GM18519 (cell line): ENCODE measurements around the gene B3GNT3.

ENCODE experiments used
- ATAC-seq: cut with Tn5 transposase; IDR thresholded peaks from one replicate; pipeline ENCODE4 v1.9.1; 2021; ENCODE audit warnings: mild to moderate bottlenecking, moderate library complexity; ENCODE audit not compliant: unreplicated experiment, low FRiP score

The B3GNT3 gene

DNA sequence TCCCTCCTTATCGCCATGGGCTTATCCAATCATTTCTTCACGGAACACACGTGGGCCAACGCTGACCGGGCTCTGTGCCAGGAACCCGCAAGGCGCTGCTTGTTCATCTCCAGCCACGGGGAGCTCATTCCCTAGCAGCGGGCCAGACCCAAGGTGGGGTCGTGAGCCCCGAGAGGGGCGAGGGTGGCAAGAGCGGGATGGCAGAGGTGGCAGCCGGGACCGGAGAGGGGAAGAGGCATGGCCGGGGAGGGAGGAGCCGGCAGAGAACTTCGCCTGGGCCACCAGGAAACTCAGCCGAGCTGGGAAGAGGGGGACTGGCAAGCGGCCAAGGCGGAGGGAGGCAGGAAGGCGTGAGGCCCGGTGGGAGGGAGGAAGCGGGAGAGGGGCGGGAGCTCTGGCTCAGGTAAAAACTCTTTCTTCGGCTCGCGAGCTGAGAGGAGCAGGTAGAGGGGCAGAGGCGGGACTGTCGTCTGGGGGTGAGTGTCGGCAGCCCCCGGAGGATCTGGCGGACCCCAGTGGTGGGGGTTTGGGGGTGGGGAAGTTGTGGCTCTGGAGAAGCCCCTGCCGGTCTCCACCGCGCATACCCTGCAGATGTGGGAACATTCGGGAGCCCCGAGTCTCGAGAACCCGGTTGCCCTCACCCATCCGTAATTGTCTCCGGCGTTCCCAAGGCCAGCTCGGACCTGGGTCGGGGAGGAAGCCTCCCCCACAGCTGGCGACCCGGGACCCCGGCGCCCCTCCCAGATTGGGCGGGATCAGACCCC lies at the start of gene B3GNT3:
Gene B3GNT3, plus strand, starts transcription at position 408 of the 764 bp plus-strand sequence. CDS start 12,670 bp downstream, outside the sequence.
- no peak for ATAC-seq

DNA sequence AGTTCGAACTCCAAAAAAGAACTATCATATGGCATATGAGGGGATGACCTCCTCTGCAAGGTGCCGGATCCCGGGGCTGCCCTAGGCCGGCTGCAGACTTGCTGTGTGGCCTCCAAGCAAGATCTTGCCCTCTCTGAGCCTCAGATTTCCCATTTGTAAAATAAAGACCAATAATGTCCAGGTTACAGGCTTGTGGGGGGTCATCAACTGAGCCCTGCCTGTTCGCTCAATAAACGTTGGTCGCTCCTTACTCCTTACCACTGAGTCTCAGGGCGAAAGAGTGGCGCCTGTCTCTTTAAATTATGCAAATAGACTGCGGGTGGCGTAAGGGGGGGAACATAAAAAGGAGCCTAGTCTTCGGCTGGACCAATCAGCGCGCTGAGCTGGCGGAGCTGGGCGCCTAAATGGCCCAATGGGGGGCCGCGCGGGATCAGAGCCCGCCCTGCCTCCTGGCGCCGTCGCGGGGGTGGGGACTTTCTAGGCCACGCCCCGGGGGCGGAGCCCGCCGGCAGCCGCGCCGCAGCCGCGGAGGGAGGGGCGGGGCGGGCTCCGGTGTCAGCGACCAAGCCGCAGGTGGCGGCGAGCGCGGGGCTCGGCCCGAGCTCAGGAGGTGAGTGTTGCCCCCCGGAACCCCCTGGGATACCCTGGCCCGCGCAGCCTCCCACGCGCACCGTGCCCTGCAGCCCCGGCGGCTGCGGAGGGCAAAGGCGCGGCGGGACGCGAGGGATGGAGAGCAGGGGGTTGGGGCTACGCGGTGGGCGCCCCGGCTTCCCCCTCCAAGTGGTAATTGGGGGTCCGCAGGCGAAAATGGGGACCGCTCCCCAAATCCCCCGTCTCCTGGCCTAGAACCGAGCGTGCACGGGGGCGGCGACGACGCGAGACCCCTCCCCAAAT lies 47.5 kb upstream of the B3GNT3 start:
- peak; percentile 70 for ATAC-seq

- ATAC-seq = no peak
Observed at GRCh38 chr19:17748884-17749638, 45.9 kb upstream of the B3GNT3 start.

GRCh38 chr19:17749912-17750317 lies 45.0 kb upstream of the B3GNT3 start:
- no peak for ATAC-seq

DNA sequence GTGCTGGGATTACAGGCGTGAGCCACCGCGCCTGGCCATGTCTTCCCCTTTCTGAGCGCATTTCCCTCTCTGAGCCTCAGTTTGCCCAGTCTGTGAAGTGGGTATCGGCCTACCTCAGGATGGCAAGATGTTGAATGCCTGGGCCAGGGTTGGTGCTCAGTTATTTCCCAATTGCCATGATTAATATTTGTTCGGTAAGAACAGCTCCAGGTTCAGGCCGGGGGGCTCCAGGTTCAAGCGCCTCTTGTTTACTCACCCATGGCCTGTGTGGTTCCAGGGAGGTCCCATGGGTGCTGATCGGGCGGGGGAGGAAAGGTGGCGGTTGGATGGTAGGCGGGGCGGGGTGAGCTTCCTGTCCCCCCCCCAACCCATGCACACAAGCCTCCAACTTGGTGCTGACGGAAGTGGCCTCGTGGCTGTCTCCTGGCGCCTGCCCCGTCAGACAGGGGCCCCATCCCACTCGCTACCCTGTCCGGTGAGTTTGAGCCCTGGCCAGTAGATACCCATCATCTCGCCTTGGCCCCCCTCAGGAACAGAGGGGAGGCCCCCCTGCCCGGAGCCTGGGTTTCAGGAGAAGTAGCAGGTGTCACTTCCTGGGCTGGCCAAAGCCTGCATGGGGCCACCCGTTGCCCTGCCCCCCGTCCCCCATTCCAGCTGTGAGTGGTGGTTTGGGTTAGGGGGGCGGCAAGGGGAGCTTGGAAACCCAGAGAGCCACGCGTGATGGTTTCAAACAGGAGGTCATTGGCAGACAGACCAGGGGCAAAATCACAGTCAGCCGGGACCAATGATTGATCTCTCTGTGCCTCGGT lies 43.6 kb upstream of the B3GNT3 start, which contains the start of gene FCHO1:
Gene FCHO1, plus strand, starts transcription at position 375 of the 809 bp plus-strand sequence. CDS start 3,688 bp downstream, outside the sequence.
- no peak for ATAC-seq

- no peak for ATAC-seq
Observed at GRCh38 chr19:17751912-17752273, 43.0 kb upstream of the B3GNT3 start.

DNA sequence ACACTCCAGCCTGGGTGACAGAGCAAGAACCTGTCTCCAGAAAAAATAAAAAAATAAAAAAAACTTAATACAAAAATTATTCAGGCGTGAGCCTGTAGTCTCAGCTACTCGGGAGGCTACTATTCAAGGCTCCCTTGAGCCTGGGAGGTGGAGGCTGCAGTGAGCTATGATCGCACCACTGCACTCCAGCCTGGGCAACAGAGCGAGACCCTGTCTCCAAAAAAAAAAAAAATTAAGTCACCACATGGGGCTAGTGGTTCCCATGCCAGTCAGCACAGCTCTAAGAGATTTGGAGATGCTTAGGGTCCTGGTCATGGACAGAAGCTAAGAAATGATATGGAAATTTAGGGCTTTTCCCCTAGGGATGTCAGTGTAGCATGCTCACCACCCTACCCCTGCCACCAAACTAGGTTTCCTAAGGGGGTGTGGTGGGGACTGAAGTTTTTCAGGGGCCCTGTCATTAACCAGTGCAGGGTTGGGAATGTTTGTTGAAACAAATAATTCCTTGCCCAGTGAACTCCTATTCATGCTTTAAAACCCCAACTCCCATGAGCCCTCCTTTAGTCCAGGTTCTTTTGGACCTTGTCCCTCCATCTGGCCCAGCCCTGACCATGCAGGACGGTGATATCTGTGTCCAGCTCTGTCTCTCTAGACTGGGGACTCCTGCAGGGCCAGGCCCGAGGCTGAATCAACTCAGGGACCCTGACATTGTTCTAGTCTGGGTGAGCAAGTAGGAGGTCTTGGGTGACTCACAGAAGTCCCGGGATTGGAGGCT lies 41.9 kb upstream of the B3GNT3 start:
- no peak for ATAC-seq

DNA sequence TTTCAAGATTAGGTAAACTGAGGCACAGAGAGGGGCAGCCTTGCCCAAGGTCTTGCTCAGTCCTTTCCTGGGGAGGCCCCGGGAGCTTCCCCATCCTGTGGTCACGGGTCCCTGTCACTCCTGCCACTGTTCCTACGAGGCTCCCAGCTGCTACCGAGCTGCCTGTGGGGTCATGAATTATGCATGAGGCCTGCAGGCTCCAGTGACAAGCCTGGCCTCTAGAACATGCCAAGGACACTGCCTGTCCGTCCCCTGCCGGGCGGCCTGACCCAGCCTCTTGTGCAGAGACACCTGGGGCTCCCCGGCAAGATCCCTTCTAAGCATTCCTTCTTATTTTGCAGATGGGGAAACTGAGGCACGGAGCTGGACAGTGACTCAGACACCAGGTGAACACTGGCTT lies 41.0 kb upstream of the B3GNT3 start:
- no peak for ATAC-seq

GRCh38 chr19:17754634-17755442 lies 40.1 kb upstream of the B3GNT3 start:
- no peak for ATAC-seq

DNA sequence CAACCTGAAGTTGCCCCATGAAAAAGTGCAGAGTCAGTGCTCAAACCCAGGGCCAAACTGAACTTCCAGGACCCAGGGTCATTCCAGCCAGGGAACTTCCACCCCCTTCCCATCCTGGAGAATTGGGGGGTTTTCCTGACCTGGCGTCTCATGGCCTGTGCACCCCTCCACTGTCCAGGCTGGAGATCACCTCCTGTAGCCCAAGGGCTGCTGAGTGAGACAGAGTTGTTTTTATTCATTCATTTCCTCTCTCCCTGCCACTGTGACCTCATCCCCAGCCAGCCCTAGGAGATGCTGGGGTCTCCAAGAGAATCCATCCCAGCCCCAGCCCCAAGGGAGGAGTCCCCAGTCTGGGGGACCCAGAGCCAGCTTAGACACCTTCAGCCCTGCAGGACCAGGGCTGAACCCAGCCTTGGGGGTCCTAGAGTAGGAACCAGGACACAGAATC lies 39.5 kb upstream of the B3GNT3 start:
- no peak for ATAC-seq

- no peak for ATAC-seq
Observed at GRCh38 chr19:17755977-17756670, 38.8 kb upstream of the B3GNT3 start.

DNA sequence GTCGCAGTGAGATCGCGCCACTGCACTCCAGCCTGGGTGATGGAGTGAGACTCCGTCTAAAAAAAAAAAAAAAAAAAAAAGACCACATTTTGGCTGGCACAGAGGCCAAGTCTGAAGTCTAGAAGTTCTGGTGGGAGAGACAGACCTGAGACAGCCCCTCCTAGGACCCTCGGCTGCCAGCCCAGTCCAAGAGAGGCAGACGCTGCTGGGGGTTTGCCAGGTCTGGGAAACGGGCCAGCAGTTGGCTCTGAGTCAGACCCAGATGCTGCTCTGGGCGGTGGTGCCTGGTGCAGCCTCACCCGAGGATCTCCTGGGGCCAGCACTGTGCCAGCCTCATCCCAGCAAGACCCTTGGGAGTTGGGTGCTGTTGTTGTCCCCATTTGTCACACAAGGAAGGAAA lies 37.8 kb upstream of the B3GNT3 start:
- ATAC-seq = no peak

DNA sequence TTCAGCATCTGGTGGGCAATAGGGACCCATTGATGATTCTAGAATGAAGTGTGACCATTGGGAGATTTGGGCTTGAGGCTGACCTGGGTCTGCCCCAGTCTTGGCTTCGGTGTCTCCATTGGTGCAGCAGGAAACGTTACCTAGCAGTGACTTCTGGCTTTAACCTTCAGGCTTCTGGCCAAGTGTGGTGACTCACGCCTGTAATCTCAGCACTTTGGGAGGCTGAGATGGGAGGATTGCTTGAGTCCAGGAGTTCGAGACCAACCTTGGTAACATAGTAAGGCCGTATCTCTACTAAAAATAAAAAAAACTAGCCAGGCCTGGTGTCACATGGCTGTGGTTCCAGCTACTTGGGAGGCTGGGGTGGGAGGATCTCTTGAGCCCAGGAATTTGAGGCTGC lies 36.4 kb upstream of the B3GNT3 start:
- no peak for ATAC-seq

- ATAC-seq = no peak
Observed at GRCh38 chr19:17761148-17761547, 33.8 kb upstream of the B3GNT3 start.

GRCh38 chr19:17762505-17763229 lies 32.3 kb upstream of the B3GNT3 start:
- ATAC-seq = no peak

GRCh38 chr19:17764348-17764747 lies 30.6 kb upstream of the B3GNT3 start:
- ATAC-seq = no peak

GRCh38 chr19:17765069-17765618 lies 29.8 kb upstream of the B3GNT3 start:
- no peak for ATAC-seq
